Measurements from ENCODE around the gene FYB1.
"Not testable (repeated sequence)": the region's sequence is repeated elsewhere in the genome, so short reads cannot be mapped to it uniquely, and the experiment has no call there.

Gene FYB1

GRCh38 chr5:39226558-39226957, 7.2 kb upstream of the FYB1 start:
- H3K4me3 ChIP-seq (ENCODE audit: low read depth, low read length), result no peak overlapping the region
- TF ChIP-seq, protein P1, sequence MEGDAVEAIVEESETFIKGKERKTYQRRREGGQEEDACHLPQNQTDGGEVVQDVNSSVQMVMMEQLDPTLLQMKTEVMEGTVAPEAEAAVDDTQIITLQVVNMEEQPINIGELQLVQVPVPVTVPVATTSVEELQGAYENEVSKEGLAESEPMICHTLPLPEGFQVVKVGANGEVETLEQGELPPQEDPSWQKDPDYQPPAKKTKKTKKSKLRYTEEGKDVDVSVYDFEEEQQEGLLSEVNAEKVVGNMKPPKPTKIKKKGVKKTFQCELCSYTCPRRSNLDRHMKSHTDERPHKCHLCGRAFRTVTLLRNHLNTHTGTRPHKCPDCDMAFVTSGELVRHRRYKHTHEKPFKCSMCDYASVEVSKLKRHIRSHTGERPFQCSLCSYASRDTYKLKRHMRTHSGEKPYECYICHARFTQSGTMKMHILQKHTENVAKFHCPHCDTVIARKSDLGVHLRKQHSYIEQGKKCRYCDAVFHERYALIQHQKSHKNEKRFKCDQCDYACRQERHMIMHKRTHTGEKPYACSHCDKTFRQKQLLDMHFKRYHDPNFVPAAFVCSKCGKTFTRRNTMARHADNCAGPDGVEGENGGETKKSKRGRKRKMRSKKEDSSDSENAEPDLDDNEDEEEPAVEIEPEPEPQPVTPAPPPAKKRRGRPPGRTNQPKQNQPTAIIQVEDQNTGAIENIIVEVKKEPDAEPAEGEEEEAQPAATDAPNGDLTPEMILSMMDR (IDR thresholded peaks at IDR 0.05; ENCODE audit: low read depth, low read length), result no peak

- no peak overlapping the region for H3K4me3 ChIP-seq (ENCODE audit: low read depth, low read length)
- TF ChIP-seq, protein P1 (IDR thresholded peaks at IDR 0.05; ENCODE audit: low read depth, low read length), result no peak
These were observed 6.7 kb upstream of the FYB1 start for GRCh38 chr5:39226100-39226451.

DNA sequence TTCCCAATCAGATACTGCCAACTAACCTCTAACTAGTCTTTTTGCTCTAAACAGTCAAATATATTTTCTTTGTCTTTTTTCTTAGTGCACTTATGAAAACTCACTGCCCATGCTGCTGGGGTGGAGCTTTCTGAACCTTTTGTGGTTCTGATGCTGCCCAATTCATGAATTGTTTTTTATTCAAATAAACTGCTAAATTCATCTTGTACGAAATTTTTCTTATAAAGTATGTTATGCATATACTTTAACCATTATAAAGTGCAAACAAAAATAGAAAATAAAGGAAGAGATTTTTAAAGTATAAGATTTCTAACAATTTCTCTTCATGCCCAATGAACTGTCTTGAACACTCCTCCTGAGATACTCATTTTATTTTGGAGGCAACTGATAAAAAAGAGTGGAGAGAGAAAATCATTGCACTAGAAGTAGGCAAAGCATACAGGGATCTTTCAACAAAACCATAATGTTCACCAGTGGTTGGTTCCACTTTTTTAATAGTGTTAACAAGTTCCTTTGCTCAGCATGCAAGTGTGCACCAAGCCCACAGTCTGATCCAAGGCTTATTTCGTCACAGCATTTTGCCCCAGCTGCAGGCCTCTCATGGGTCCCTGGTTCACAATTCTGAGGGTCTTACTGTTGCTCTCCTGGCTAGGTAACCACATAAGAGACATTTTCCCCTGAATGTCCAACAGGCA, 6.2 kb upstream of the FYB1 start:
- TF ChIP-seq, protein P1 (IDR thresholded peaks at IDR 0.05; ENCODE audit: low read depth, low read length), result no peak
- no peak overlapping the region for H3K4me3 ChIP-seq (ENCODE audit: low read depth, low read length)

DNA sequence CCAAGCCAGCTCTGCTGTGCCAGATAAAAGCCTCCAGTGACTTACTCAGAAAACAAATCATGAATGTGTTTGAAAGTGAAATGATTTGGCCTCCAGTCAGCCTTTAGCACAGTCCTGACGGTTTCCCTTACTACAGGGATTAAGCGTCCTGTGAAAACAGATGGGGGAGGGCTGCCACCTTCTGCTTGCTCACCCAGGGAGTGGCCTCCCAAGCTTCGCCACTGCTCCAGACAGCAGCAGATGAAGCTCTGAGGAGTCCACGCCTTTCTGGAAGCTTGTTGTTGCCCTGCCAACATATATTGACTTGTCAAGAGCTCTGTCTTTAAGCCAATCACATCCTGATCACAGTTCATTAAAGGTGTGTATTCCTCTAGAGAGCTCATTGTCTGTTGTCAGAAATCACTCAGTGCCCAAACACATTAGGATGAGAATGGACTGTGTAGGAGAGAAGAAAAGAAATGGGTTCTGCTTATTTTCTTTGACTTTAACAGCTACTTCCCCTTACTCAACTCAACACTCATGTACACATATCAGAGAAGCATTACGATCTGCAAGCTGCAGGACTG, 4.9 kb upstream of the FYB1 start:
- TF ChIP-seq, protein P1 (IDR thresholded peaks at IDR 0.05; ENCODE audit: low read depth, low read length), result no peak
- no peak overlapping the region for H3K4me3 ChIP-seq (ENCODE audit: low read depth, low read length)

GRCh38 chr5:39223565-39224156, 4.3 kb upstream of the FYB1 start:
- H3K4me3 ChIP-seq (ENCODE audit: low read depth, low read length), result no peak overlapping the region
- TF ChIP-seq, protein P1 (IDR thresholded peaks at IDR 0.05; ENCODE audit: low read depth, low read length), result no peak

DNA sequence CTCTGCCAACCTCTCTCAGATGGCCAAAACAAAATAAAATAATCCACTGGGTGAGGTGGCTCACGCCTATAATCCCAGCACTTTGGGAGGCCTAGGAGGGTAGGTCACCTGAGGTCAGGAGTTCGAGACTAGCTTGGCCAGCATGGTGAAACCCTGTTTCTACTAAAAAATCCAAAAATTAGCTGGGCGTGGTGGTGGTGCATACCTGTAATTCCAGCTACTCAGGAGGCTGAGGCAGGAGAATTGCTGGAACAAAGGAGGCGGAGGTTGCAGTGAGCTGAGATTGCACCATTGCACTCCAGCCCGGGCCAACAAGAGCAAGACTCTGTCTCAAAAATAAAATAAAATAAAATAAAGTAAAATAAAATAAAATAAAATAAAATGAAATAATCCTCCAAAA, 2.3 kb upstream of the FYB1 start:
- not testable (repeated sequence) for H3K4me3 ChIP-seq (ENCODE audit: low read depth, low read length)

GRCh38 chr5:39220280-39221030, 1.1 kb upstream of the FYB1 start:
- H3K4me3 ChIP-seq (ENCODE audit: low read depth, low read length), result no peak overlapping the region
- TF ChIP-seq, protein P1 (IDR thresholded peaks at IDR 0.05; ENCODE audit: low read depth, low read length), result no peak

Data from WI38 (cell line).